Measurements from ENCODE around the gene MDGA2.

Gene MDGA2

DNA sequence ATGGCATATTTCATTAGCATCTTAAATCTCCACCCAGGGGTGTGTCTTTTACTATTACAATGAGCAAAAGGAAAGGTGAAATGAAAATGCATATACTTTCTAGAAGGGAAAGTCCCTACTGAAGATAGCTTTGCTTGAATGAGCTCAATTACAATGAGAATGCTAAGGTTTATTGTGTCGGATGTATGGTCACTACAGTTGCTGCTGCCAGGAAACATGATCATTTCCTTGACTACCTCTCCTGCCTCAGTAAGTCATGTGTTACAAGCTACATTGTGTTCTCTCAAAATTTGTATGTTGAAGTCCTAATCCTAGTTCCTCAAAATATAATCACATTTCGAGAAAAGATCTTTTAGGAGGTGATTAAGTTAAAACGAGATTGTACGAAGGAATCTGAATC, 322.2 kb downstream of the MDGA2 start:
- no peak overlapping the region for H3K4me2 ChIP-seq
- TF ChIP-seq, protein P1, sequence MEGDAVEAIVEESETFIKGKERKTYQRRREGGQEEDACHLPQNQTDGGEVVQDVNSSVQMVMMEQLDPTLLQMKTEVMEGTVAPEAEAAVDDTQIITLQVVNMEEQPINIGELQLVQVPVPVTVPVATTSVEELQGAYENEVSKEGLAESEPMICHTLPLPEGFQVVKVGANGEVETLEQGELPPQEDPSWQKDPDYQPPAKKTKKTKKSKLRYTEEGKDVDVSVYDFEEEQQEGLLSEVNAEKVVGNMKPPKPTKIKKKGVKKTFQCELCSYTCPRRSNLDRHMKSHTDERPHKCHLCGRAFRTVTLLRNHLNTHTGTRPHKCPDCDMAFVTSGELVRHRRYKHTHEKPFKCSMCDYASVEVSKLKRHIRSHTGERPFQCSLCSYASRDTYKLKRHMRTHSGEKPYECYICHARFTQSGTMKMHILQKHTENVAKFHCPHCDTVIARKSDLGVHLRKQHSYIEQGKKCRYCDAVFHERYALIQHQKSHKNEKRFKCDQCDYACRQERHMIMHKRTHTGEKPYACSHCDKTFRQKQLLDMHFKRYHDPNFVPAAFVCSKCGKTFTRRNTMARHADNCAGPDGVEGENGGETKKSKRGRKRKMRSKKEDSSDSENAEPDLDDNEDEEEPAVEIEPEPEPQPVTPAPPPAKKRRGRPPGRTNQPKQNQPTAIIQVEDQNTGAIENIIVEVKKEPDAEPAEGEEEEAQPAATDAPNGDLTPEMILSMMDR (conservative IDR thresholded peaks at IDR 0.05; ENCODE audit: low read depth, low read length), result no peak
- no peaks in the 10 kb centered on the region for H3K27me3 ChIP-seq (ENCODE audit: insufficient read depth, low read depth)
- no peak overlapping the region for H3K27ac ChIP-seq
- H4K20me1 ChIP-seq (ENCODE audit: insufficient read depth), result no peaks in the 10 kb centered on the region
- no peak overlapping the region for H3K4me3 ChIP-seq (IDR thresholded peaks at IDR 0.05; ENCODE audit: insufficient read depth, low read depth, low read length)
- H3K9ac ChIP-seq, result no peak overlapping the region
- no peak overlapping the region for H2AFZ ChIP-seq (ENCODE audit: low read depth)
- H3K79me2 ChIP-seq (ENCODE audit: insufficient read depth, low read depth), result no peaks in the 10 kb centered on the region
- no peaks in the 10 kb centered on the region for H3K4me1 ChIP-seq (ENCODE audit: low read depth, poor library complexity, severe bottlenecking)
- no peaks in the 10 kb centered on the region for H3K36me3 ChIP-seq (ENCODE audit: insufficient read depth)

DNA sequence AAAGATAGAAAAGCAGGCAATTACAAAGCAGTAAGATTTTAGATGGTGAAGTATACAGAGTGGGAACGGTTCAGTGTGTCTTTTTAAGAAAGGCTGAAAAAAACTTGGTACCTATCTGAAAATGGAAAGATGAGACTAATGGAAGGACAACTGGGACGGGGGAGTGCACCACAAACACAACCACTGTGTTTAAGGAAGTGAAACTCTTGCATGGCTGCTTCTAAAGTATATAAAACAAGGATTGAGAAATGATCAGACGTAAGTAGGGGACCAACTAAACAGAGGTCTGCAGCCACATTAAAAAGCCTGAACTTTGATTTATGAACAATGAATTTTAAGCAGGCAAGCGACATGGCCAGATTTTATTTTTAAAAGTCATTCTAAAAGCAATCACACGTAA, 328.6 kb downstream of the MDGA2 start:
- H3K9ac ChIP-seq, result no peak overlapping the region
- H3K36me3 ChIP-seq (ENCODE audit: insufficient read depth), result no peaks in the 10 kb centered on the region

DNA sequence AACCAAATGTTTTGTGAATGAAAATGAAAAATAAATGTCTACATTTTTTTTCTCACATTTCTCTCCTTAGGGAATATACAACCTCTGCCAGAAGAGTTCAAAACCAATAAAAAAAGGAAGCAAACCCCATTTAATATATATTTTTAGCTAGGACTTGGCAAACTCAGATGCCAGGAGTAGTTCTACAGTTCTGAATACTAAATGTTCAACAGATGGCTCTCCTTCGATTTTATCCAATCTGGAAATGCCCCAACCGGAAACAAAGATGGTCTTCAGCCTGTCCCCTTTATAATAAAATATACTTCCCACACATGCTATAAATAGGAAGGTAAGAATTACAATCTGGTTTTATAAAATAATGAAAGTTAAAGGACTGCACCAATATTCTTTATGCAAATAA, 330.4 kb downstream of the MDGA2 start:
- Histone ChIP-seq H3K36me3 (ENCODE audit: insufficient read depth) (no peaks in the 10 kb centered on the region), H3K27ac (no peak overlapping the region), H4K20me1 (ENCODE audit: insufficient read depth) (no peaks in the 10 kb centered on the region), H3K4me2 (no peak overlapping the region), H3K27me3 (ENCODE audit: insufficient read depth, low read depth) (no peaks in the 10 kb centered on the region), H3K4me1 (ENCODE audit: low read depth, poor library complexity, severe bottlenecking) (no peaks in the 10 kb centered on the region), H3K4me3 (IDR thresholded peaks at IDR 0.05; ENCODE audit: insufficient read depth, low read depth, low read length) (no peak overlapping the region), H3K9ac (no peak overlapping the region), H2AFZ (ENCODE audit: low read depth) (no peak overlapping the region), H3K79me2 (ENCODE audit: insufficient read depth, low read depth) (no peaks in the 10 kb centered on the region)
- TF ChIP-seq, protein P1 (conservative IDR thresholded peaks at IDR 0.05; ENCODE audit: low read depth, low read length), result no peak

More for the DNA sequence above, 328.6 kb downstream of the MDGA2 start:
- Histone ChIP-seq H2AFZ (ENCODE audit: low read depth) (no peak overlapping the region), H3K27ac (no peak overlapping the region), H4K20me1 (ENCODE audit: insufficient read depth) (no peaks in the 10 kb centered on the region), H3K27me3 (ENCODE audit: insufficient read depth, low read depth) (no peaks in the 10 kb centered on the region), H3K79me2 (ENCODE audit: insufficient read depth, low read depth) (no peaks in the 10 kb centered on the region), H3K4me2 (no peak overlapping the region), H3K4me1 (ENCODE audit: low read depth, poor library complexity, severe bottlenecking) (no peaks in the 10 kb centered on the region), H3K4me3 (IDR thresholded peaks at IDR 0.05; ENCODE audit: insufficient read depth, low read depth, low read length) (no peak overlapping the region)
- TF ChIP-seq, protein P1 (conservative IDR thresholded peaks at IDR 0.05; ENCODE audit: low read depth, low read length), result no peak

DNA sequence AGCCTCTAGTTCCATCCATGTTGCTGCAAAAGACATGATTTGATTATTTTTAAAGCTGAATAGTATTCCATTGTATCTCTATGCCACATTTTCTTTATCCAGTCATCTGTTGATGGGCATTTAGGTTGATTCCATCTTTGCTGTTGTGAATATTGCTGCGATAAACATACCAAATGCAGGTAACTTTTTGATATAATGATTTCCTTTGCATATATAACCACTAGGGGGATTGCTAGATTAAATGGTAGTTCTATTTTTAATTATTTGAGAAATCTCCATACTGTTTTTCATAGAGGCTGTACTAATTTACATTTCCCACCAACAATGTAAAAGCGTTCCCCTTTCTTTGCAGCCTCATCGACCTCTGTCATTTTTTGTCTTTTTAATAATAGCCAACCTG, 342.5 kb downstream of the MDGA2 start:
- Histone ChIP-seq H3K36me3 (ENCODE audit: insufficient read depth) (no peaks in the 10 kb centered on the region), H3K4me1 (ENCODE audit: low read depth, poor library complexity, severe bottlenecking) (no peaks in the 10 kb centered on the region), H3K4me2 (no peak overlapping the region), H3K4me3 (IDR thresholded peaks at IDR 0.05; ENCODE audit: insufficient read depth, low read depth, low read length) (no peak overlapping the region), H2AFZ (ENCODE audit: low read depth) (no peak overlapping the region), H3K79me2 (ENCODE audit: insufficient read depth, low read depth) (no peaks in the 10 kb centered on the region), H3K27ac (no peak overlapping the region), H3K27me3 (ENCODE audit: insufficient read depth, low read depth) (no peaks in the 10 kb centered on the region), H3K9ac (no peak overlapping the region), H4K20me1 (ENCODE audit: insufficient read depth) (no peaks in the 10 kb centered on the region)
- TF ChIP-seq, protein P1 (conservative IDR thresholded peaks at IDR 0.05; ENCODE audit: low read depth, low read length), result no peak

Measured in KMS-11 (cell line).